Stimulated activated naive CD8-positive, alpha-beta T cell treated with anti-CD3 and anti-CD28 coated beads, Interleukin-15, Interleukin-2, amounts not matched to agents 100 U/mL and 50 U/mL, for 24 hours (primary cell): ENCODE measurements around the gene TEX261.

Experiments used
- ATAC-seq: fragments of 150-1000 bp; cut with Tn5 transposase; one replicate; pipeline ENCODE4 v1.10.0; 2021
- DNase-seq: peaks from one replicate; pipeline ENCODE4 v3.0.0; 2021

TEX261 gene

GRCh38 chr2:70959271-70959761 lies 35.4 kb downstream of the TEX261 start:
- ATAC-seq = peak; percentile 34

GRCh38 chr2:70958759-70959158 lies 35.9 kb downstream of the TEX261 start:
- ATAC-seq (no peak), DNase-seq (no peak)

More at GRCh38 chr2:70959271-70959761, 35.4 kb downstream of the TEX261 start:
- no peak for DNase-seq

- no peak for ATAC-seq
Measured at GRCh38 chr2:70957798-70958197, 36.9 kb downstream of the TEX261 start.

DNA sequence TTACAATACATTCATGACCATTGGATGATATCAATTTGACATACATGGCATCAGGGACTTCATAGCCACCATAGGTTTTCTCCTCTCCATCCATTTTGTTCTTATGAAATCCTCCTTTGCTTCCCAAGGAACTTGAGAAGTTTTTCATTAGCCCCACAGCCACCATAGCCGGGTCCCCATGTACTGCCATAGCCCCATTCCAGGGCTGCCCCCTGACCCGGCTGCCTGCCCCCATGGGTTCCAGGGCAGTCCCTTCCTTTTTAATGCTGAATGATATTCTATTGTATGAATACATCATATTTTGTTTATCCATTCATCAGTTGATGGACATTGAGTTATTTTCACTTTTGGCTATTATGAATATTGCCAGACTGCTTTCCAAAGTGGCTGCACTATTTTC lies 38.5 kb downstream of the TEX261 start:
- no peak for DNase-seq
- ATAC-seq = no peak

More at GRCh38 chr2:70957798-70958197, 36.9 kb downstream of the TEX261 start:
- DNase-seq = no peak

- DNase-seq = no peak
- no peak for ATAC-seq
Measured at GRCh38 chr2:70954886-70955285, 39.8 kb downstream of the TEX261 start.

- ATAC-seq = no peak
Measured at GRCh38 chr2:70949086-70949485, 45.6 kb downstream of the TEX261 start.

DNA sequence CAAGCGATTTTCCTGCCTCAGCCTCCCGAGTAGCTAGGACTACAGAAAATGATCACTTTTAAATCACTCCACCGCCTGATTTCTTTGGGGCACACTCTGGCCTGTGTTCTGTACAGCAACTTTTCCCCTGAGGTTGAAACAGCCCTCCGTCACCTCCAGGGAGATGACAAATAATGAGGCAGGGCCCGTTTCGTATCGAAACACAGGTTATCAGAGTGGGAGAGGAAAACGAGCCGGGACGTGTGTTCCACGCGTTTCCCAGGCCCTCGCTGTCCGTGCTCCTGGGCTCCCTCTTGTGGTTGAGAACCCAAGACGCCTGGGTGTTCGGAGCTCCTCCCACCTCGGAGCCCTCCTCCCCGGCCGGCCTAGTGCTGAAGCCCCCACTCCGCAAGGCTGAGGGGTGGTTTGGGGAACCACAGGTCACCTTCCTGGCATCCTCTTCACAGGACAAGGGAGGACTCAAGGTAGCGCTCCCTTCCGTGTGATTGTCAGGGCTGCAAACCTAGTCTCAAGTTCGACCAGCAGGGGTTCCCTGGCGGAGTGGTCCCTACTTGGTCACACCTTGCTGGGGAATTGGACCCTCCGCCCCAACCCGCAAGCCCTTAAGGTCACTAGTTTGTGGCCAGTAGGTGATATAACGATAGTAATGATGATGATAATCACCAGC lies 46.2 kb downstream of the TEX261 start:
- ATAC-seq (peak; percentile 95), DNase-seq (peak; percentile 89)

More at GRCh38 chr2:70949086-70949485, 45.6 kb downstream of the TEX261 start:
- no peak for DNase-seq

GRCh38 chr2:70947556-70948184 lies 47.0 kb downstream of the TEX261 start:
- ATAC-seq (peak; percentile 51), DNase-seq (no peak)

DNA sequence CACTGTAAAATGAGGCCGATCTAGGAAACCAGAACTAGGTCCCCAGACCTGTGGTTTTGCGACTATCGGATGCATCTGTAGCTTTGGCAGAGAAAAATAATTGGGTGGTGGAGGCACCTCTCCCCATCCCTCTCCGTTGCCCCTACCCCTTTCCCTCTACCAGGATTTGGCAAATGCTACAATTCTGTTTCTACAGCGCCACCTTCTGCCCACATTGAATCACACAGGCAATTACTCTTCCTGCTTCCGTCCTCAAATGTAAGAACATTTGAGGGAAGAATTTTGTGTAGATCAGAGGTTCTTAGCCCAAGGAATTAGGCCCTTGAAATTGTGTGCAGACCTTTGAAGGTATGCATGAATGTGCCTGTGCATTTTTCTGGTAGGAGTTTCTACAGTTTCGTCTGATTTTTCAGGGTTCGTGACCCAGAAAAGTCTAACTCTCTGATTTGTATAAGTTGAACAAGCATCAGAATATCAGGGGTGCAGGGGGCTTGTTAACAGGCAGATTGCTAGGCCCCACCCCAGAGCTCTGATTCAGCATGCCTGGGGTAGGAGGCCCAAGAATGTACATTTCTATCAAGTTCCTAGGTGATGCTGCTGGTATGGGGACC lies 47.7 kb downstream of the TEX261 start:
- DNase-seq = peak; percentile 63
- ATAC-seq = no peak

DNA sequence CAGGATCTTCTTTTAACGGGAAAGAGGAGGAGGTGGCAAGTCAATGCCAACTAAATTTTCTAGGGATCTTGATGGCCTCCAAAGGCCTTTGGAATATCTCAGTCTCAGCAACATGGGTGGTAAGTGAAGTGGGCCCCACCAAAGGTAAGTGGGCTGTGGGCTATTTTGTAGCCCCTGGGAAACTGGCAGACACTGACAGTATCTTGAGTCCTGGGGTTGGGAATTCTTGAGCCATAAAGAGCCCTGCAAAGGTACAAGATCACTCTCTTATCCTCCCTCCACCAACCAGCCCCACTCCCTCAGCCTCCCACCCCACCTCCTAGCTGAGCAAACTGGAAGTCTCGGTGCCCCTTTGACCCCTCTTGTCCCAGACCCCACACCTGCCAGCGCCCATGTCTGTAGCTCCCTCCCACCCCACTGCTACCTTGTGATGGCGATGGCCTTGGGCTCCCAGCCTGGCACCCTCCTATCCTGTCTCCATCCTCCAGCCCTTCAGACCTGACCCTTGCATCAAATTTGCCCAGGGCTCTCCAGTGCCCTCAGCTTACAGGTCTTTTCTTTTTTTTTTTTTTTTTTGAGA lies 50.5 kb downstream of the TEX261 start:
- ATAC-seq (no peak), DNase-seq (no peak)

DNA sequence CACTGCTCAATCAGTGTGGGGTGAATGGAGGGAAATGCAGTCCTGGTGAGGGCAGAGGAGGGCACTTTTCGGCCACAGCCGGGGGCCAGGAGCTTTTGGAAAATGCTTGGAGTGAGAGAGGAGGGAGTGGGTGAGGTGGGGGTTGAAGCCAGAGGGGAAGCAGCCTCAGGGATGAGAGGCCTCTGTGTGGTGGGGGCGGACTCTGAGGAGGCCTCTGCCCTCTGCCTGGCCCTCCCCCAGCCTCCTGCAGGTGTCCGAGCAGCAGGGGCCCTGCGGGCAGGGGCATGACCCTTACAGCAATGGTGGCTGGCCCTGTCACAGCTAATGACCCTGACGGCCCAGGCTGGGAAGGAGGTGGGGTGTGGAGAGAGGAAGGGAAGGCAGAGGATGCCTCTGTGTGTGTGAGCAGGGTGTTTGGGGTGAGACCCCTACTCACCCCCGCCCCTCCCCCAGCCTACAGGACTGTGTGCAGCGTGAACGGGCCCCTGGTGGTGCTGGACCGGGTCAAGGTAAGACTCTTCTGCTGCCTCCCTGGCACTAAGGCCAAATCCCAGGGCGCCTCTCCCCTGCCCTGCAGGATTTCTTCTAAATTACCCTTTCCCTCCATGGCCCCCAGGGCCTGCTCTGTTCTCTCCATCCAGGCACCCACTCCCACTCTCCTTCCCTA lies 51.3 kb downstream of the TEX261 start:
- DNase-seq (no peak), ATAC-seq (no peak)

- no peak for ATAC-seq
- DNase-seq = no peak
Measured at GRCh38 chr2:70942396-70943204, 52.1 kb downstream of the TEX261 start.

DNA sequence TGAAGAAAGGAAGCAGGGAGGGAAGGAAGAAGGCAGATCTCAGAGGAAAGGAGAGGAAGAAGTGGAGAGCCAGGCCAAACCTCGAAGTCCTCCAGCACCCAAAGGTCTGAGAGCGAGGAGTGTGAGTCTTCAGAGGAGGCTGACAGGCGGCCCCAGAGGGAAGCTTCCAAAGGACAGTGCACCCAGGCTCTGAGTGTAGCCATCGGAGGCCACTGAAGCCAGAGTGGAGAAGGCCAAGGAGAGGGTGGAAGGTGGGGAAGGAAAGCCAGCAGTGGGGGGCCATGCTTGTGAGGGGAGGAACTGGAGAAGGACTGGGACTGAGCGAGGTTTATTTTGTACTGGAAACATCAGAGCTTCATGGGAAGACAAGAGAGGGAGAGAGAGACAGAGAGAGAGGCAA lies 53.0 kb downstream of the TEX261 start:
- DNase-seq = no peak
- ATAC-seq = no peak

GRCh38 chr2:70941186-70941585 lies 53.5 kb downstream of the TEX261 start:
- ATAC-seq = no peak
- DNase-seq = no peak

DNA sequence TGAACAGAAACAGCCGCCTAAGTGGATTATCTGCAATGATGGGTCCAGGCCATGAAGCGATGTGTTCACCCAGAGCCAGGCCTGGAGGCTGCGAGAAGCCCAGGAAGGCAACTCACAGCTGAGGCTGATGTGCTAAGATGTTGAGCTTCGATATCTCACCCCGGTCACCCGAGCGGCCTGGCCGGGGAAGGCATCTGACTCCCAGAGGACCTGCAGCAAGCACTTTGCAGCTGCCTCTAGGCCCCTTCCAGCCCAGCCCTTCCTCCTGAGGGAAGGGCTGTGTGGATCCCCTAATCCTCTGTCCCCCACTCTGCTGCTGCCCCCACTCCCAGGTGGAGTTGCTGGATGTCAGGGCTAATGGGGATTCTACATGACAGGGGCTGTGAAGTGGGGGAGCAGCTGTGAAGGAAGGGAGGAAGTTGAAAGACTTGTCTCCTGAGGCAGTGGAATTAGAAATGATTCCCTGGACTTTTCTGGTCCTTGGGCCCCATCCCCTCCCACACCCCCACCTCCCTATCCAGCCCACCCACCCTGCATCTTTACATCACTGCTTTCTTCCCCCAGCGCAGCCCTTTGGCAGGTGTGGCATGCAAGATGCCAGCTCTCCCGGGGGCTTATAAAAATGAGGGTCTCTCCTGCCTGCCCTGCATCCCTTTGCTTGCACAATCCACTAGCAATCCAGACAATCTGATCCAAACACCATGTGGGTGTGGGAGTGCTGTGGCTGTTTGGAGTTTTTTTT lies 54.7 kb downstream of the TEX261 start:
- no peak for DNase-seq
- ATAC-seq = no peak

DNA sequence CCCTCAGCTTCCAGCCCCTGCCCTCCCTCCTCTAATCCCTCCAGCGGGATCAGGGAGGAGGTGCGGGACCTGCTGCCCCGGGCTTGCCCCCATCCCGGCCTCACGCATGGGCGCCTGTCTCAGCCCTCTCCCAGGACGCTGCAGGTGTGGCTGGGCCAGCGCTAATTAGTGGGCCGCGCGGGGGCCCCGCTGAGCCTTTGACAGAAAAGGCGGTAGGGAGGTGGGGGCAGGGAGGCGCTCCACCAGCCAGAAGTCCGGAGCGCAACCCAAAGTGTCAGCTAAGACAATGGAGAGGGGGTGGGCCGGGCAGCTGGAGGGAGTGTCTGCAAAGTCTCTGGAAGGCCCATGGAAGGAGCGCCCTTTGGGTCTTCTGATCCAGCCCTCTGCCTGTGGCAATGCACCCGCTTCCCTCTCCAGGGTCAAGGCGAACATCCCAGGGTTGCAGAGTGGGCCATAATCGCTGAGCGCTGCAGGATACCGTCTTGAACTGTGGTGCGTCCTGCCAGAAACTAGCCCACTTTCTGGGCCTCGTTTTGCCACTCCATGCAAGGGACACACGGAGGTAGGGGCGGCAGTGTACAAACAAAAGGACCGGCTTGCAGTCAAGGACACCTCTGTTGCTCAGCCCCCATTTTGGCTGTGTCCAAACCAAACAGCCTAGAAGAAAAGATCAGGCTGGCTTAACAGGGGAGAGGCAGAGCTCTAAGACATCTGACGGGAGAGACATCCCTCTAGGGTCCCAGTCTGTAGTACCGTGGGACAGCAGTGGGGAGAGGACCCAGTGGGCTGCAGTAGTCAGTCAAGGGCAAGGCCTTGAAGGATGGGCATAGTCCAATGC lies 55.5 kb downstream of the TEX261 start:
- no peak for ATAC-seq
- no peak for DNase-seq

DNA sequence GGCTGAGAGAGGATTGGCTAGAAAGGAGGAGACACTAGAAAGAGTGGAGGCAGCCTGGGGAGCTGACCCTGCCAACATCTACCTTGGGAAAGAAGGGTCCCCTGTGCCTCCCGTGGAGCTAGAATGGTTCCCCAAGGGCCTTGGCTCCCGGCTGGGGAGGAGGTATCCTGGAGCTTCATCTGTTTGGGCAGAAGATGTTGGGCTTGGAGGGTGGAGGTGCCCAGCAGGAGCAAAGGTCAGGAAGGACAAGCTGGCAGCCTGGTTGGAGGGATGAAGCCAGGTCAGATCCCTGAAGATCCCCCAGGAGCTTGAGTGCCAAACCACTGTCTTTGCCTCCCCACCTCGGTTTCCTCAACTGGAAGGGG lies 56.1 kb downstream of the TEX261 start:
- no peak for ATAC-seq
- DNase-seq = no peak

DNA sequence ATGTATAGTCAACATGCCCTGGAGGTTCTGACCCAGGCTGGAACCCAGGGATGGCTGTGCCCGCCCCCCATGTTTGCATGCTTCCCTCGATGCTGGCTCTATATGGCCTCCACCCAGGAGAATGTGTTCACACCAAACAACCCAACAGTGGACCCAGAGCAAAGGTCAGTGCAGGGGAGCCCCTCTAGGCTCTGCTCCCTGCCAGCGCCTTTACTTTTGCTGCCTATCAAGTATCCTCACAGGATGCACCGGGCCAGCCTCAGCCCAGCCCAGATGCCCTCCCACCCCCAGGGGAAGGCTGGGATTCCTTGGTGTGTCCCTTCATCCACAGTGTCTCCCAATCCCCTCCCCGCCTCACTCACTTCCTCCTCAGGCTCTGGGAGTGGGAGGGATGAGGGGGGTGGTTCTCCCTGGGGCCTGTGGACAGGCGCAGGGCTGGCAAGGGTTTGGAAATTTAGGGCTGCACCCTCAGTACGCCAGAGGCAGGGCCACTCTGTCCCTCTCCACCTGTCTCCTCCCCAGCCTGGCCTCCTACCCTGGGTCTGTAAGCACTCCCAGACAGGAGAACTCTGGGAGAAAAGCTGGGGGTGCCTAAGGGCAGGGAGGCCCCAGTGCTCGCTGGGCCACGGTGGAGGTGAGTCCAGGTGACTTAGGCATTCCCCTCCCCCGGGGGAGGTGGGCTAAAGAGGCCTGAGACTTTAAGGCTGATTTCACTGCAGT lies 56.6 kb downstream of the TEX261 start:
- ATAC-seq (no peak), DNase-seq (no peak)
